HEK293 (cell line): ENCODE data around the gene RBMXL2.

Experiments used
- CTCF ChIA-PET: fragments of 350-600 bp; formaldehyde crosslinking; extraction: SDS; loops from one replicate; lab custom pipeline; 2021; ENCODE audit warnings: antibody characterized with exemption; lab: Yijun Ruan, JAX
- POLR2A ChIA-PET: fragments of 300-600 bp; formaldehyde crosslinking; extraction: SDS; loops from one replicate; lab custom pipeline; 2020; ENCODE audit warnings: antibody characterized with exemption, inconsistent platforms; lab: Yijun Ruan, JAX
- H3K27ac ChIP-seq: fragments of 200-500 bp; sonication (Bioruptor generic); 2 replicates; pipeline ENCODE4 v1.5.1; 2014; ENCODE audit warnings: low read depth, low read length, control low read depth, inconsistent platforms; ENCODE audit errors: extremely low read depth
- H3K36me3 ChIP-seq, 2 experiments: fragments of 200-500 bp in 1 of 2; sonication (Bioruptor generic) in 1 of 2; 1 replicate in 1 of 2; 2 replicates in 1 of 2; pipeline ENCODE4 v1.5.1; 2014 to 2017; ENCODE audit warnings: inconsistent platforms in 2 of 2, low read length in 2 of 2; ENCODE audit not compliant: control insufficient read depth in 2 of 2, insufficient read depth in 1 of 2
- H3K4me1 ChIP-seq: fragments of 200-500 bp; sonication (Bioruptor generic); 2 replicates; pipeline ENCODE4 v1.5.1; 2014; ENCODE audit warnings: mild to moderate bottlenecking, low read length, inconsistent platforms; ENCODE audit not compliant: control insufficient read depth, insufficient read depth
- H3K4me3 ChIP-seq: 2 replicates; pipeline ENCODE4 v1.5.1; 2011; ENCODE audit warnings: low read depth, mild to moderate bottlenecking, control low read depth, low read length, moderate library complexity
- H3K9me3 ChIP-seq: fragments of 200-500 bp; sonication (Bioruptor generic); 2 replicates; pipeline ENCODE4 v1.5.1; 2014; ENCODE audit warnings: low read depth, low read length, inconsistent platforms; ENCODE audit not compliant: control insufficient read depth, insufficient read depth
- OVOL3 ChIP-seq: fragments of 450-650 bp; formaldehyde crosslinking; IDR thresholded peaks from 2 replicates; pipeline ENCODE4 v1.5.1; 2016; ENCODE audit warnings: missing biosample characterization, missing genetic modification characterization
- REST ChIP-seq: fragments of 450-650 bp; formaldehyde crosslinking; IDR thresholded peaks from 2 replicates; pipeline ENCODE4 v1.5.1; 2016; ENCODE audit warnings: missing biosample characterization, missing genetic modification characterization
- SETDB1 ChIP-seq: IDR thresholded peaks from one replicate; pipeline ENCODE4 v1.6.1; 2017; ENCODE audit warnings: mild to moderate bottlenecking, low read length, moderate library complexity, mixed read lengths; ENCODE audit not compliant: insufficient read length
- SP7 ChIP-seq: fragments of 450-650 bp; formaldehyde crosslinking; IDR thresholded peaks from 2 replicates; pipeline ENCODE4 v1.5.1; 2016; ENCODE audit warnings: missing biosample characterization, missing genetic modification characterization
- ZBTB10 ChIP-seq: fragments of 450-650 bp; formaldehyde crosslinking; IDR thresholded peaks from 2 replicates; pipeline ENCODE4 v1.5.1; 2016; ENCODE audit warnings: missing biosample characterization, missing genetic modification characterization
- ZNF10 ChIP-seq: fragments of 450-650 bp; formaldehyde crosslinking; IDR thresholded peaks from 2 replicates; pipeline ENCODE4 v1.5.1; 2017; ENCODE audit warnings: missing biosample characterization, missing genetic modification characterization
- ZNF132 ChIP-seq: fragments of 450-650 bp; formaldehyde crosslinking; IDR thresholded peaks from 2 replicates; pipeline ENCODE4 v1.5.1; 2017; ENCODE audit warnings: missing biosample characterization, missing genetic modification characterization, borderline replicate concordance
- ZNF133 ChIP-seq: fragments of 450-650 bp; formaldehyde crosslinking; IDR thresholded peaks from 2 replicates; pipeline ENCODE4 v1.5.1; 2016; ENCODE audit warnings: missing biosample characterization, missing genetic modification characterization
- ZNF423 ChIP-seq: fragments of 450-650 bp; formaldehyde crosslinking; IDR thresholded peaks from 2 replicates; pipeline ENCODE4 v1.5.1; 2016; ENCODE audit warnings: missing biosample characterization, missing genetic modification characterization
- TF ChIP-seq, protein P1 (sequence below): fragments of 450-650 bp; formaldehyde crosslinking; IDR thresholded peaks from 2 replicates; pipeline ENCODE4 v1.5.1; 2017; ENCODE audit warnings: missing biosample characterization, missing genetic modification characterization
- TF ChIP-seq, protein P2 (sequence below): fragments of 450-650 bp; formaldehyde crosslinking; IDR thresholded peaks from 2 replicates; pipeline ENCODE4 v1.5.1; 2016; ENCODE audit warnings: missing biosample characterization, missing genetic modification characterization

RBMXL2 gene

GRCh38 chr11:7072401-7073028, 16.3 kb upstream of the RBMXL2 start:
- H3K4me3 ChIP-seq, result no peak overlapping the region
- H3K4me1 ChIP-seq, result no peaks in the 10 kb centered on the region
- CTCF ChIA-PET, result interaction anchor here (0.7 kb wide), 1 partner anchor 512 kb away, joined by 3 read pairs; no protein-coding TSS in a partner anchor
- no peak overlapping the region for H3K27ac ChIP-seq
- no peaks in the 10 kb centered on the region for H3K36me3 ChIP-seq
- TF ChIP-seq SP7 (tag by site-specific recombination) (no peak), ZNF132 (tag by site-specific recombination) (no peak)
- TF ChIP-seq, protein P1, sequence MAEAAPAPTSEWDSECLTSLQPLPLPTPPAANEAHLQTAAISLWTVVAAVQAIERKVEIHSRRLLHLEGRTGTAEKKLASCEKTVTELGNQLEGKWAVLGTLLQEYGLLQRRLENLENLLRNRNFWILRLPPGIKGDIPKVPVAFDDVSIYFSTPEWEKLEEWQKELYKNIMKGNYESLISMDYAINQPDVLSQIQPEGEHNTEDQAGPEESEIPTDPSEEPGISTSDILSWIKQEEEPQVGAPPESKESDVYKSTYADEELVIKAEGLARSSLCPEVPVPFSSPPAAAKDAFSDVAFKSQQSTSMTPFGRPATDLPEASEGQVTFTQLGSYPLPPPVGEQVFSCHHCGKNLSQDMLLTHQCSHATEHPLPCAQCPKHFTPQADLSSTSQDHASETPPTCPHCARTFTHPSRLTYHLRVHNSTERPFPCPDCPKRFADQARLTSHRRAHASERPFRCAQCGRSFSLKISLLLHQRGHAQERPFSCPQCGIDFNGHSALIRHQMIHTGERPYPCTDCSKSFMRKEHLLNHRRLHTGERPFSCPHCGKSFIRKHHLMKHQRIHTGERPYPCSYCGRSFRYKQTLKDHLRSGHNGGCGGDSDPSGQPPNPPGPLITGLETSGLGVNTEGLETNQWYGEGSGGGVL (tag by site-specific recombination), result no peak
- TF ChIP-seq, all 188 proteins: peak for 0
- POLR2A ChIA-PET, result no interaction called here
- no peaks in the 10 kb centered on the region for H3K9me3 ChIP-seq

DNA sequence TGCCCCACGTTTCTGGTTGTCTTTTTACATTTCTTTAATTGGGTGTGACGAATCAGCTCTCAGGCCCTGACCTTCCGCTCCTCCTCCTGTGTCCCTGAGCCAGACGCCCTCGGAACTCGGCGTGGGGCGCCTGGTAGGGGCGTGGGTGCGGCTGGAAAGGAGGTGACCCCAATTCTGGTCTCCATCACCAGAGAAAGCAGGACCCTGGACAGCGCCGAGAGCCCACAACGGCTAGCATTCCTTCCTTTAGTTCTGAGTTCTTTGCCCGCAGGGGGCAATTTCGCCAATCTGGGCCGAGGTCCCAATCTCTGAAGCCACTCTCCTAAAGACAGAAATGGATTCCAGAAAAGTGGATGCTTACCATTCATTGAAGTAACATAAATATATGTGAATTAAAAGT, 11.7 kb upstream of the RBMXL2 start:
- TF ChIP-seq, protein P2, sequence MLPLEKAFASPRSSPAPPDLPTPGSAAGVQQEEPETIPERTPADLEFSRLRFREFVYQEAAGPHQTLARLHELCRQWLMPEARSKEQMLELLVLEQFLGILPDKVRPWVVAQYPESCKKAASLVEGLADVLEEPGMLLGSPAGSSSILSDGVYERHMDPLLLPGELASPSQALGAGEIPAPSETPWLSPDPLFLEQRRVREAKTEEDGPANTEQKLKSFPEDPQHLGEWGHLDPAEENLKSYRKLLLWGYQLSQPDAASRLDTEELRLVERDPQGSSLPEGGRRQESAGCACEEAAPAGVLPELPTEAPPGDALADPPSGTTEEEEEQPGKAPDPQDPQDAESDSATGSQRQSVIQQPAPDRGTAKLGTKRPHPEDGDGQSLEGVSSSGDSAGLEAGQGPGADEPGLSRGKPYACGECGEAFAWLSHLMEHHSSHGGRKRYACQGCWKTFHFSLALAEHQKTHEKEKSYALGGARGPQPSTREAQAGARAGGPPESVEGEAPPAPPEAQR, result no peak
- no peak for TF ChIP-seq ZNF10 (tag by site-specific recombination)
- TF ChIP-seq OVOL3 (tag by site-specific recombination), result no peak
- TF ChIP-seq ZNF423 (tag by site-specific recombination), result no peak
- TF ChIP-seq ZNF133, result no peak
- no peak for TF ChIP-seq SP7 (tag by site-specific recombination)
- peak; percentile 88 for TF ChIP-seq REST (tag by site-specific recombination)
- ChIA-PET CTCF (no interaction called here), POLR2A (no interaction called here)
- Histone ChIP-seq H3K36me3 (no peaks in the 10 kb centered on the region), H3K9me3 (no peaks in the 10 kb centered on the region), H3K4me3 (no peak overlapping the region), H3K27ac (no peak overlapping the region), H3K4me1 (no peaks in the 10 kb centered on the region)

- ChIA-PET POLR2A (no interaction called here), CTCF (no interaction called here)
- Histone ChIP-seq H3K4me1 (no peaks in the 10 kb centered on the region), H3K27ac (no peak overlapping the region), H3K36me3 (no peaks in the 10 kb centered on the region), H3K9me3 (no peaks in the 10 kb centered on the region), H3K4me3 (no peak overlapping the region)
- TF ChIP-seq SETDB1 (peak; percentile 69), ZBTB10 (tag by site-specific recombination) (no peak)
Observed at GRCh38 chr11:7079545-7080135, 9.2 kb upstream of the RBMXL2 start.
